ENCODE results near the gene STK11.

DNA sequence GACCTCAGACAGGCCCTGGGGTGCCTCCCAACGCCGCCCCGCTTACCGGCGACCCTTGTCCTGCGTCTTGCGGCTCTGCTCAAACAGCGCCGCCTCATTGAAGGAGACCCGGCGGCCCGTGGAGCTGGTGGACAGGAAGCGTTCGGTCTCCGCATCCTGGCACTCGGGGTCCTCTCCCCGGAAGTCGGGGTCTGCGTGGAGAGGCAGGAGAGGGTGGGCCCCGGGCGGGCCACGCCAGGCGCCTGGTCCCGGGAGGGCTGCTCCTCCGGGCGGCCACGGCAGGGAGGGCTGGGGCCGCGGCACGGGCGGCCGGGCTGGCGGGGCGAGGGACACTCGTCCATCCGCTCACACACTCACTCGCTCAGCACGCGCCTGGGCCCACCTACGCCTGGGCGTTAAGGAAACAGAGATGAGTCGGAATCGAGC lies 29.4 kb downstream of the STK11 start:
- TF ChIP-seq, protein P1, sequence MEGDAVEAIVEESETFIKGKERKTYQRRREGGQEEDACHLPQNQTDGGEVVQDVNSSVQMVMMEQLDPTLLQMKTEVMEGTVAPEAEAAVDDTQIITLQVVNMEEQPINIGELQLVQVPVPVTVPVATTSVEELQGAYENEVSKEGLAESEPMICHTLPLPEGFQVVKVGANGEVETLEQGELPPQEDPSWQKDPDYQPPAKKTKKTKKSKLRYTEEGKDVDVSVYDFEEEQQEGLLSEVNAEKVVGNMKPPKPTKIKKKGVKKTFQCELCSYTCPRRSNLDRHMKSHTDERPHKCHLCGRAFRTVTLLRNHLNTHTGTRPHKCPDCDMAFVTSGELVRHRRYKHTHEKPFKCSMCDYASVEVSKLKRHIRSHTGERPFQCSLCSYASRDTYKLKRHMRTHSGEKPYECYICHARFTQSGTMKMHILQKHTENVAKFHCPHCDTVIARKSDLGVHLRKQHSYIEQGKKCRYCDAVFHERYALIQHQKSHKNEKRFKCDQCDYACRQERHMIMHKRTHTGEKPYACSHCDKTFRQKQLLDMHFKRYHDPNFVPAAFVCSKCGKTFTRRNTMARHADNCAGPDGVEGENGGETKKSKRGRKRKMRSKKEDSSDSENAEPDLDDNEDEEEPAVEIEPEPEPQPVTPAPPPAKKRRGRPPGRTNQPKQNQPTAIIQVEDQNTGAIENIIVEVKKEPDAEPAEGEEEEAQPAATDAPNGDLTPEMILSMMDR (conservative IDR thresholded peaks at IDR 0.05; ENCODE audit: low read length): no peak
- no peak for TF ChIP-seq EZH2phosphoT487 (IDR thresholded peaks at IDR 0.05; ENCODE audit: borderline replicate concordance)

Measured in Loucy (cell line).